Left cardiac atrium (tissue), 4 donors: ENCODE measurements around the gene MCC. TPM values are rescaled to one million over a fixed set of nuclear protein-coding genes. Genes with fewer than 3 reads are reported as not detected.

Experiments
- ATAC-seq, 2 donors: fragments of 200-7000 bp; cut with Tn5 transposase; one replicate each; pipeline ENCODE4 v1.9.1; 2020; ENCODE audit warnings: mild to moderate bottlenecking in 2 of 2, moderate library complexity in 2 of 2
- DNase-seq: peaks from one replicate; pipeline ENCODE4 v3.0.0-alpha.2; 2020
- intact Hi-C, 2 donors: fragments of 100-400 bp; cut with DNase I; formaldehyde crosslinking; loops; one replicate each; pipeline versions ENCODE4 v1.14.1 to v1.15.1; 2022 to 2023
- total RNA-seq, 2 donors: library from RNA; stranded (reverse); fragmentation: NEBNext Ultra II Directional; extraction: Animal tissue kit (Norgen Biotek cat#: 25700); gene quantifications; one replicate each; pipeline ENCODE4 v1.2.1, GENCODE V29; 2021
- donor health status: DM: no; HTN: yes; CAD: no.
- donor health status: DM: no; HTN: yes; CAD: no; lungs with severe emphysema.
- donor health status: DM: yes; HTN: yes; CAD: no.
- donor health status: Dilated cardiomyopathy.

Gene MCC
- total RNA-seq, 2 donors from 2014 or later: 18.2 to 28.6 TPM

- DNase-seq (no peak), ATAC-seq (no peak)
- intact Hi-C loops: no loop called here
These were observed 456.7 kb downstream of the MCC start for GRCh38 chr5:113031557-113031956.

- DNase-seq (no peak), ATAC-seq (no peak)
- intact Hi-C loops: no loop called here
These were observed 457.1 kb downstream of the MCC start for GRCh38 chr5:113031104-113031503.

DNA sequence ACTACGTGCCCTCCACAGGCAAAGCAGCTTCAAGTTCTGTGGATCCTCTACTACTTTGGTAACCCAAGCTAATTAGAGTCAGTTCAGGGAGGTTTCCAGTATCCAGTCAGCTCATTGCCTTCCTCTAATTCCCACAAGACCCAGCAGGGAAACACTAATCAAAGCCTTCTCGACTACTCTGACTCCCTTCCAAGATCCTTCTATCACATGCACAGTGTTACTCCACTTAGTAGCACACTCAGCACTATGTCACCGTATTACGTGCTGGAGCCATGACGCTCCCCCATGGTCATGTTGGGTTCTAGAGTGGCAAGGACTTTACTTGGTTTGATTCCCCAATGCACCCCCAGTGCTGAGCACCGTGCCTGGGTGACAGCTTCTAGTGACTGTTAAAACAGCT is 458.6 kb downstream of the MCC start:
- intact Hi-C loops: no loop called here
- peak; percentile 31 to 85 for ATAC-seq

DNA sequence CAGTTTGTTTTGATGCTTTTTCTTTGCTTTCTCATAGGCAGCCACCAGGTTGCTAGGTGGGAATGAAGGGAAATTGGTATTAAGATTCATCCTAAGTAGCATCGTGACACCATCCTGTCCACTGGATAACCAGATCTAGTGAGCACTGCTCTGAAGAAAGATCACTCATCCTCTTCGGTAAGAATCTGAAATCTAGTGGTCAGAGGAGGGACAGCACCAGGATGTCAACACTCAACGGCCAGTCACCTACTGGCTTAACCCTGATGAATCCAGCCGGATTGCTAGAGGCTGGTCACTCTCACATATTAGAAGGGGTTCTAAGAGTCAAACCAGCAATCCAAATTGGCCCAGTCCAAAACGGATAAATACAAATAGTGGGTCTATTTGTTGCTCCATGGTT is 460.8 kb downstream of the MCC start:
- DNase-seq: no peak
- intact Hi-C loops: no loop called here
- no peak for ATAC-seq

More for the DNA sequence above, 458.6 kb downstream of the MCC start:
- no peak for DNase-seq

DNA sequence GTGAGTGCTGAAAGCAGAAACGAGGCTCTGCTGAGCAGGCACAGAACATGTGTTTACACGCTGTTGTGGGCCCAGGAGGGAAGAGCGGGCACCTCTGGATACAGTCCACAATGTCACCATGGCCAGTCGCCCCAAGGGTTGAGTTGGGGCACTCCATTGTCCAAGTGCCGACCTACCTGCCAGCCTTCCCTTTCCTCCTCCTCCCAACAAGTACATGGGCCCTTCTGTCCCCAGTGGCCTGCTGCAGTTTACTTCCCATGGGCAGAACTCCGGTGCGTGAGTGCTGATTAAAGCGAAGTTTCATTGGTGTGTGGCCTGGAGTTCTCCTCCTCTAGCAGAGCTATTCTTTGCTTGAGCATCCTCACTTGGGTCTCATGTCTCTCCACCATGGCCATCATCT is 461.2 kb downstream of the MCC start:
- intact Hi-C loops: no loop called here
- DNase-seq: no peak
- no peak for ATAC-seq

DNA sequence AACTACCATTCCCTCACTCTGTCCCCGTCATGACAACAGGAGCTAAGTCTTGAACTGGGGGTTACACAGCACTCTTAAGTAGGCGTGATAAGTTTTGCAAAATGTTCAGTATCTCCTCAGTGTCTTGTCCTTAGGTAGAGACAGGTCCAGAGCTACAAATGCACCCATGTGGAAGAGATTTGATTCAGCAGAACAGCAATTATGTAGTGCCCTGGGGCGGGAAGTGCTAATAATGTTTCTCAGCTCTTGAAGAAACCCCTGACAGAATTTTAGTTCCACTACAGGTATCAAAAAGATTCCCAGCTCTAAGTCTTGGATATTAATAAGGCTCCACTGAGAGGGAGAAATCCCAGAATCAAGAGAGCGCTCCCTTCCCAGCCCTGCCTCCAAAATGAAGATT is 462.0 kb downstream of the MCC start:
- intact Hi-C loops: no loop called here
- DNase-seq: no peak
- ATAC-seq: no peak

DNA sequence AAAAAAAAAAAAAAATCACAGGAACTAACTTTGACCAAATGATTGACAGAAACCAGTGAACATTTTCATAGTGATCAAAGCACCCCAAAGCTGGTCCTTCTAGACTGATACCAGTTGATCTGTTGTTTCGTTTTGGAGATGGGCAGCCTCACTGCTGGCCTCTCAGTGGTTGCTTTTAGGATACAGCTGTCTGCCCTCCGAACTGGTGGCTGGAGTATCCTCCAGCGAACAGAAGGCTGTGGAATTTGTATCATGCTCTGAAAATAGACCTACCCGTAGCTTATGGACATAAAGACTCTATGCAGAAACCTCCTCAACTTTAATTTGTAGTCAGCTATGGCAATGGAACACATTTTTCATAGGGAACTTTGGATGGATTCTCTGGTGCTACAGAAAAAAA is 462.7 kb downstream of the MCC start:
- DNase-seq: no peak
- ATAC-seq: no peak
- intact Hi-C loops: no loop called here

- intact Hi-C loops: no loop called here
- ATAC-seq (no peak), DNase-seq (no peak)
These were observed 464.1 kb downstream of the MCC start for GRCh38 chr5:113024076-113024697.

- DNase-seq (no peak), ATAC-seq (peak; percentile 18 to 59)
- intact Hi-C loops: no loop called here
These were observed 465.6 kb downstream of the MCC start for GRCh38 chr5:113022661-113023060.

GRCh38 chr5:113020461-113021273 is 467.6 kb downstream of the MCC start:
- DNase-seq: no peak
- ATAC-seq: no peak
- intact Hi-C loops: no loop called here

- intact Hi-C loops: no loop called here
- ATAC-seq (no peak), DNase-seq (no peak)
These were observed 470.2 kb downstream of the MCC start for GRCh38 chr5:113017881-113018635.

GRCh38 chr5:113005454-113005853 is 482.8 kb downstream of the MCC start:
- DNase-seq: no peak
- peak in 1 of 2 donors; percentile 22 for ATAC-seq
- intact Hi-C loops: no loop called here

DNA sequence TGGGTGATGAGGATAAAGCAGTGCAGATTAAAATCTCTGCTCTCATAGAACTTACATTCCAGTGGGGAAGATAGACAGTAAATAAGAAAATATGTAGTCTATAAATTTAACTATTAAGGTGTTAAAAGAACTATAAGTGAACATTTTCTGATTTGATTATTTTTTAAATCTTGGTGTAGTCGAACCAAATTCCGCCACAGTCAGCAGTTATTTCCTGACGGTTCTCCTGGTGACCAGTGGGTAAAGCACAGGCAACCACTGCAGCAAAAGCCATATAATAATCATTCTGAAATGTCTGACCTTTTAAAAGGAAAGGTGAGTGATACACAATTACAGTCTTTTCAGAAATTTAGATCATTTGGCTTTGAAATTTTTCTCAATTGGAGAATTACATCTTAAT is 484.5 kb downstream of the MCC start:
- ATAC-seq (no peak), DNase-seq (no peak)
- intact Hi-C loops: no loop called here

- intact Hi-C loops: no loop called here
- no peak for ATAC-seq
- DNase-seq: no peak
These were observed 485.8 kb downstream of the MCC start for GRCh38 chr5:113002423-113002822.

DNA sequence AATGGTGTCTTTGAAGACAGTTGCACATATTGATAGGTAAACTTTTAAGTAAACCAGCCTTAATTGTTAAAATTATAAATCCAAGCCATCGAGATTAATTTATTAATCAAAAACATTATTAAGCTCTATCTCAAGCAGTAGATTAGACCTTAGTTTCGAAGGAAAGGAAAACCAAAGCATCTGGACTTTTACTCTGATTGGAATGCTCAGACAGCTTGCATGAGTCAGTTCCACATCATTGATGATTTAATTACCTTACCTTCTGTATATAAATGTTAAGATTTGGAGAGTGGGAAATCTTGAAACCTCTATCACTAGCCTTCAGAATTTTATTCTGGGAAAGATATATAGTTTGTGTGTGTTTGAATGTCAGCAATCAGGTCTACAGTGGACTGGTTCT is 487.8 kb downstream of the MCC start:
- intact Hi-C loops: no loop called here
- DNase-seq (no peak), ATAC-seq (no peak)

DNA sequence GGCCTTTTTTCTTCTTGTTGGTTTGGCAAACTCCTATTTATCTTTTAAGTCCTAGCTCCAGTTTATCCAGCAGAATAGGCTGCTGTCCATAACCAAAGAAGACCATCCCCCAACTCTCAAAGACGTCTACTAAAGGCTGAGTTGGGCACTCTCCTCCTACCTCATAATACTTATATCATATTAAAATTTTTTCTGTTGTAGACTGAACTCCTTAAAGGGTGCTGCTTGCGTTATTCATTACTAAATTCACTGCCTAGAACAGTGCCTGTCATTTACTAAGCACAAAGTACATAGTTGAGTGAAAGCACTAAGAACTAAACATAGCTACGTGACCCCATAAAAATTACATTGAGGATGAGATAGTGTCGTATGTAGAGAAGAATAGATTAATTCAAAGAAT is 490.0 kb downstream of the MCC start:
- ATAC-seq: no peak
- intact Hi-C loops: loop anchor here in 1 of 2 donors (5.0 kb wide), 1 partner anchor 514 kb away; the partner anchor contains the start of gene YTHDC2
- DNase-seq: no peak

GRCh38 chr5:112996830-112997374 is 491.4 kb downstream of the MCC start:
- DNase-seq (no peak), ATAC-seq (no peak)
- intact Hi-C loops: loop anchor here in 1 of 2 donors (2.0 to 5.0 kb wide), 2 partner anchors 334 to 515 kb away; partner anchors contain the start of gene YTHDC2

- intact Hi-C loops: loop anchor here in 1 of 2 donors (2.0 to 5.0 kb wide), 3 partner anchors 335 to 611 kb away; partner anchors contain the start of gene YTHDC2
- ATAC-seq (peak; percentile 73 to 85), DNase-seq (peak; percentile 61)
These were observed 492.3 kb downstream of the MCC start for GRCh38 chr5:112995764-112996618.

GRCh38 chr5:112986224-112986623 is 502.0 kb downstream of the MCC start:
- intact Hi-C loops: no loop called here
- DNase-seq (no peak), ATAC-seq (no peak)
